HepG2 (cell line): ENCODE results near the gene MYL12B.

Source experiments
- BHLHE40 ChIP-seq: IDR thresholded peaks from 2 replicates; pipeline ENCODE4 v1.6.1; 2011; ENCODE audit warnings: low read length, improper control_type of control experiment
- JUND ChIP-seq: sonication (generic); formaldehyde crosslinking; IDR thresholded peaks from 2 replicates; pipeline ENCODE4 v1.8.0; 2022; ENCODE audit warnings: mild to moderate bottlenecking, missing genetic modification reagents
- POLR2A ChIP-seq, 2 experiments: IDR thresholded peaks; 2 replicates each; pipeline ENCODE4 v1.6.1; 2011; ENCODE audit warnings: low read depth in 2 of 2, low read length in 2 of 2, mild to moderate bottlenecking in 1 of 2, moderate library complexity in 1 of 2; ENCODE audit not compliant: insufficient read depth in 1 of 2
- POLR2AphosphoS5 ChIP-seq: IDR thresholded peaks from 2 replicates; pipeline ENCODE4 v1.6.1; 2012; ENCODE audit warnings: low read depth, low read length
- RNF2 ChIP-seq: fragments of 450-650 bp; conservative IDR thresholded peaks from 2 replicates; pipeline ENCODE4 v1.6.1; 2016; ENCODE audit warnings: low read depth
- TCF7L2 ChIP-seq: IDR thresholded peaks from 2 replicates; pipeline ENCODE4 v1.6.1; 2011; ENCODE audit warnings: mild to moderate bottlenecking, low read depth, low read length, moderate library complexity
- TF ChIP-seq, protein P1 (sequence below): IDR thresholded peaks from 2 replicates; pipeline ENCODE4 v1.6.1; 2016; ENCODE audit warnings: mild to moderate bottlenecking
- TF ChIP-seq, protein P2 (sequence below): sonication (generic); formaldehyde crosslinking; IDR thresholded peaks from 2 replicates; pipeline ENCODE4 v1.4.0; 2020; ENCODE audit warnings: mild to moderate bottlenecking, low read depth, missing genetic modification reagents

DNA sequence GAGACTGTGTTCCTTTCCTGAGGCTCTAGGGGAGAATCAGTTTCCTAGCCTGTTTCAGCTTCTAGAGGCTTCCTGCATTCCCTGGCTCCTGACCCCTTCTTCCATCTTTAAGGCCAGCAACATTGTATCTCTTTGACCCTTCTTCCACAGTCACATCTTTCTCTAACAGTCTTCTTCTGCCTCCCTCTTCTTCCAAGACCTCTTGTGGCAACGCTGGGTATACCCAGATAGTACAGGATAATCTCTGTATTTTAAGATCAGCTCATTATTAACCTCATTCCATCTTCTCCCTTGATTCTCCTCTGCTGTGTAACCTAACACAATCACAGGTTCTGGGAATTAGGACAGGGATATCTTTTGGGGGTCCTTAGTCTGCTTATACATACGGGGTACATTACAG is 23.2 kb upstream of the MYL12B start:
- TF ChIP-seq POLR2A (IDR thresholded peaks at IDR 0.05; ENCODE audit: insufficient read depth in 1 of 2, low read depth in 2 of 2, low read length in 2 of 2) (no peak), POLR2AphosphoS5 (no peak), BHLHE40 (no peak), JUND (CRISPR knock-in tag) (no peak), TCF7L2 (no peak), RNF2 (no peak)
- TF ChIP-seq, protein P1, sequence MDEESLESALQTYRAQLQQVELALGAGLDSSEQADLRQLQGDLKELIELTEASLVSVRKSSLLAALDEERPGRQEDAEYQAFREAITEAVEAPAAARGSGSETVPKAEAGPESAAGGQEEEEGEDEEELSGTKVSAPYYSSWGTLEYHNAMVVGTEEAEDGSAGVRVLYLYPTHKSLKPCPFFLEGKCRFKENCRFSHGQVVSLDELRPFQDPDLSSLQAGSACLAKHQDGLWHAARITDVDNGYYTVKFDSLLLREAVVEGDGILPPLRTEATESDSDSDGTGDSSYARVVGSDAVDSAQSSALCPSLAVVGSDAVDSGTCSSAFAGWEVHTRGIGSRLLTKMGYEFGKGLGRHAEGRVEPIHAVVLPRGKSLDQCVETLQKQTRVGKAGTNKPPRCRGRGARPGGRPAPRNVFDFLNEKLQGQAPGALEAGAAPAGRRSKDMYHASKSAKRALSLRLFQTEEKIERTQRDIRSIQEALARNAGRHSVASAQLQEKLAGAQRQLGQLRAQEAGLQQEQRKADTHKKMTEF (CRISPR knock-in tag), result no peak
- TF ChIP-seq, protein P2, sequence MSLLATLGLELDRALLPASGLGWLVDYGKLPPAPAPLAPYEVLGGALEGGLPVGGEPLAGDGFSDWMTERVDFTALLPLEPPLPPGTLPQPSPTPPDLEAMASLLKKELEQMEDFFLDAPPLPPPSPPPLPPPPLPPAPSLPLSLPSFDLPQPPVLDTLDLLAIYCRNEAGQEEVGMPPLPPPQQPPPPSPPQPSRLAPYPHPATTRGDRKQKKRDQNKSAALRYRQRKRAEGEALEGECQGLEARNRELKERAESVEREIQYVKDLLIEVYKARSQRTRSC (CRISPR knock-in tag), result no peak
